ENCODE measurements around the gene ZNF280A. TPM values are rescaled to one million over a fixed set of nuclear protein-coding genes. Genes with fewer than 3 reads are reported as not detected.
"Not testable (repeated sequence)": the region's sequence is repeated elsewhere in the genome, so short reads cannot be mapped to it uniquely, and the experiment has no call there.

ZNF280A gene
- total RNA-seq, 2 donors from 2014 or later, result not detected

- Histone ChIP-seq H3K9me3 (peaks cover 0 to 3% of the 10 kb centered on the region in 2 donors), H3K4me3 (no peak overlapping the region), H3K27me3 (no peaks in the 10 kb centered on the region), H3K4me1 (no peaks in the 10 kb centered on the region), H3K36me3 (no peaks in the 10 kb centered on the region), H3K27ac (no peak overlapping the region)
- DNase-seq (ENCODE audit: low spot score), result no peak
- TF ChIP-seq CTCF (IDR thresholded peaks at IDR 0.05), result no peak
These were observed 45.3 kb downstream of the ZNF280A start for GRCh38 chr22:22474733-22475132.

GRCh38 chr22:22471104-22471503 lies 49.0 kb downstream of the ZNF280A start:
- not testable (repeated sequence) for H3K4me1 ChIP-seq; DNase-seq (ENCODE audit: low spot score); H3K4me3 ChIP-seq; H3K27me3 ChIP-seq; H3K36me3 ChIP-seq; H3K27ac ChIP-seq
- H3K9me3 ChIP-seq, result peaks cover 0 to 23% of the 10 kb centered on the region in 2 donors

- TF ChIP-seq CTCF (IDR thresholded peaks at IDR 0.05), result no peak
- Histone ChIP-seq H3K4me3 (no peak overlapping the region), H3K27me3 (no peaks in the 10 kb centered on the region), H3K4me1 (no peaks in the 10 kb centered on the region), H3K27ac (no peak overlapping the region), H3K36me3 (no peaks in the 10 kb centered on the region), H3K9me3 (peaks cover 0 to 23% of the 10 kb centered on the region in 2 donors)
- DNase-seq (ENCODE audit: low spot score), result no peak
These were observed 50.5 kb downstream of the ZNF280A start for GRCh38 chr22:22469527-22469926.

- H3K4me1 ChIP-seq; H3K27me3 ChIP-seq; DNase-seq (ENCODE audit: low spot score); H3K27ac ChIP-seq; H3K4me3 ChIP-seq; H3K36me3 ChIP-seq: not testable (repeated sequence)
- peaks cover 0 to 23% of the 10 kb centered on the region in 2 donors for H3K9me3 ChIP-seq
These were observed 51.1 kb downstream of the ZNF280A start for GRCh38 chr22:22468794-22469469.

GRCh38 chr22:22467112-22467511 lies 53.0 kb downstream of the ZNF280A start:
- H3K27me3 ChIP-seq, result no peaks in the 10 kb centered on the region
- H3K36me3 ChIP-seq, result no peaks in the 10 kb centered on the region
- H3K4me3 ChIP-seq, result no peak overlapping the region
- no peak for DNase-seq (ENCODE audit: low spot score)
- no peaks in the 10 kb centered on the region for H3K4me1 ChIP-seq
- H3K27ac ChIP-seq, result no peak overlapping the region
- TF ChIP-seq CTCF (IDR thresholded peaks at IDR 0.05), result no peak
- peaks cover 0 to 23% of the 10 kb centered on the region in 2 donors for H3K9me3 ChIP-seq

GRCh38 chr22:22465782-22466181 lies 54.3 kb downstream of the ZNF280A start:
- TF ChIP-seq CTCF (IDR thresholded peaks at IDR 0.05), result no peak
- no peaks in the 10 kb centered on the region for H3K27me3 ChIP-seq

GRCh38 chr22:22465094-22465602 lies 54.9 kb downstream of the ZNF280A start:
- no peaks in the 10 kb centered on the region for H3K27me3 ChIP-seq
- no peak for DNase-seq (ENCODE audit: low spot score)
- H3K9me3 ChIP-seq, result peaks cover 0 to 28% of the 10 kb centered on the region in 2 donors
- no peaks in the 10 kb centered on the region for H3K36me3 ChIP-seq
- H3K4me3 ChIP-seq, result no peak overlapping the region
- H3K27ac ChIP-seq, result no peak overlapping the region
- H3K4me1 ChIP-seq, result no peaks in the 10 kb centered on the region
- no peak for TF ChIP-seq CTCF (IDR thresholded peaks at IDR 0.05)

More at GRCh38 chr22:22465782-22466181, 54.3 kb downstream of the ZNF280A start:
- Histone ChIP-seq H3K27ac (no peak overlapping the region), H3K4me3 (no peak overlapping the region), H3K36me3 (no peaks in the 10 kb centered on the region), H3K9me3 (peaks cover 0 to 23% of the 10 kb centered on the region in 2 donors), H3K4me1 (no peaks in the 10 kb centered on the region)
- DNase-seq (ENCODE audit: low spot score), result no peak
